Fibroblast of mammary gland (primary cell): Measurements from ENCODE around the gene ANO1.
"Not testable (repeated sequence)": the region's sequence is repeated elsewhere in the genome, so short reads cannot be mapped to it uniquely, and the experiment has no call there.

Source experiments
- DNase-seq: peaks from one replicate; pipeline ENCODE4 v3.0.0-alpha.2; 2010; ENCODE audit warnings: low read depth
- H3K4me3 ChIP-seq: 2 replicates; pipeline ENCODE4 v1.5.1; 2011; ENCODE audit warnings: low read depth, mild to moderate bottlenecking, low read length, moderate library complexity; ENCODE audit not compliant: control insufficient read depth
- TF ChIP-seq, protein P1 (sequence below): conservative IDR thresholded peaks from 2 replicates; pipeline ENCODE4 v1.5.1; 2011; ENCODE audit warnings: low read depth, low read length, inconsistent platforms; ENCODE audit not compliant: control insufficient read depth, insufficient read depth

The ANO1 gene

DNA sequence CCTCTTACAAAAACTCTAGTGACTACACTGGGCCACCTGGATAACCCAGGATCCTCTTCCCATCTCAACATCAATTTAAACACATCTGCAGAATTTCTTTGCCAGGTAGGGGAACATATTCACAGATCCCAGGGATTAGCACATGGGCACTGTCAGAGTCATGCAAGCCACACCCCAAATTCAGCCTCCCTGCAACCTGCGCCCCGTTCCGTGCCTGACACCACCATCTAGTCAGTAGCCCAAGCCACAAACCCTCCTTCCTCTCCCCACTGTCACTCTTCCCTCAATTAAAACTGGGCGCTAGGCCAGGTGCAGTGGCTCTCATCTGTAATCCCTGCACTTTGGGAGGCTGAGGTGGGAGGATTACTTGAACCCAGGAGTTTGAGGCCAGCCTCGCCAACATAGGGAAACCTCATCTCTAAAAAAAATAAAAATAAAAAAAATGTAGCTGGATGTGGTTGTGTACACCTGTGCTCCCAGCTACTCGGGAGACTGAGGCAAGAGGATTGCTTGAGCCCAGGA is 131.3 kb downstream of the ANO1 start:
- TF ChIP-seq, protein P1, sequence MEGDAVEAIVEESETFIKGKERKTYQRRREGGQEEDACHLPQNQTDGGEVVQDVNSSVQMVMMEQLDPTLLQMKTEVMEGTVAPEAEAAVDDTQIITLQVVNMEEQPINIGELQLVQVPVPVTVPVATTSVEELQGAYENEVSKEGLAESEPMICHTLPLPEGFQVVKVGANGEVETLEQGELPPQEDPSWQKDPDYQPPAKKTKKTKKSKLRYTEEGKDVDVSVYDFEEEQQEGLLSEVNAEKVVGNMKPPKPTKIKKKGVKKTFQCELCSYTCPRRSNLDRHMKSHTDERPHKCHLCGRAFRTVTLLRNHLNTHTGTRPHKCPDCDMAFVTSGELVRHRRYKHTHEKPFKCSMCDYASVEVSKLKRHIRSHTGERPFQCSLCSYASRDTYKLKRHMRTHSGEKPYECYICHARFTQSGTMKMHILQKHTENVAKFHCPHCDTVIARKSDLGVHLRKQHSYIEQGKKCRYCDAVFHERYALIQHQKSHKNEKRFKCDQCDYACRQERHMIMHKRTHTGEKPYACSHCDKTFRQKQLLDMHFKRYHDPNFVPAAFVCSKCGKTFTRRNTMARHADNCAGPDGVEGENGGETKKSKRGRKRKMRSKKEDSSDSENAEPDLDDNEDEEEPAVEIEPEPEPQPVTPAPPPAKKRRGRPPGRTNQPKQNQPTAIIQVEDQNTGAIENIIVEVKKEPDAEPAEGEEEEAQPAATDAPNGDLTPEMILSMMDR, result no peak
- DNase-seq, result no peak
- H3K4me3 ChIP-seq, result no peak overlapping the region

DNA sequence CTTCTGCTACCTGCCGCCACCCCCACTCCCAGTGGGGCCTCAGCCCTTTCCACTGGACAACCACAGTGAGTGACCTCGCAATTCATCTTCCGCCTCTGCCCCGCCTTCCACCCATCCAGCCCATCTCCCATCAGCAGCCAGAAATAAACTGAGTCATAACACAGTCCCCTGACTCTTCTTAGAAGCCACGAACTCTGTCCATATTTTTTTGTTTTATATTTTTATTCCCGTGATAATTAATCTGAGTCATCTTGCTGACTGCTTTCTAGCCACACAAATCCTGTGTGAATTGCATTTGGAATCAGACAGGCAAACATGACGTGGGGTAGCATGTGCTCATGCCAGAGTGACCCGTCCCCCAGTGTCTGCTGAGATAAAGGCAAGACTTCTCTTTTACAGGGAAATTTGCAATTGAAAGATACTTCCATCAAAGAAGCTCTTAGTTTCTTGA is 132.0 kb downstream of the ANO1 start:
- peak; percentile 98 for DNase-seq
- TF ChIP-seq, protein P1, result no peak
- no peak overlapping the region for H3K4me3 ChIP-seq

DNA sequence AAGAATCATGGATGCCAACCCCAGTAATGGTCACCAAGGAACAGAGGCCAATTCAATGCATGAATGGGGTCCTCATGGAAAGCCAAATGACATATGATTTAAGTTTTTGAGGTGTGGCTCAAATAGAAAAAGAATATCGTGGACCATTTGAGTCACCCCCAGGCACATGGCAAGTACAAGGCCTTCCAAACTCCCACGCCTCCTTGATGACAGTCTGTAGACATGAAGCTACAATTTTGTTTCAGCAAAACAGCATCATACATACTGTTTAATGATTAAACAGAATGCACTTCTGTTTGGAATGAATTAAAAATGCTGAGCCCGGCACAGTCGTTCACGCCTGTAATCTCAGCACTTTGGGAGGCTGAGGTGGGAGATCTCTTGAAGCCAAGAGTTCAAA is 132.4 kb downstream of the ANO1 start:
- peak; percentile 82 for DNase-seq
- H3K4me3 ChIP-seq, result no peak overlapping the region
- TF ChIP-seq, protein P1, result no peak

DNA sequence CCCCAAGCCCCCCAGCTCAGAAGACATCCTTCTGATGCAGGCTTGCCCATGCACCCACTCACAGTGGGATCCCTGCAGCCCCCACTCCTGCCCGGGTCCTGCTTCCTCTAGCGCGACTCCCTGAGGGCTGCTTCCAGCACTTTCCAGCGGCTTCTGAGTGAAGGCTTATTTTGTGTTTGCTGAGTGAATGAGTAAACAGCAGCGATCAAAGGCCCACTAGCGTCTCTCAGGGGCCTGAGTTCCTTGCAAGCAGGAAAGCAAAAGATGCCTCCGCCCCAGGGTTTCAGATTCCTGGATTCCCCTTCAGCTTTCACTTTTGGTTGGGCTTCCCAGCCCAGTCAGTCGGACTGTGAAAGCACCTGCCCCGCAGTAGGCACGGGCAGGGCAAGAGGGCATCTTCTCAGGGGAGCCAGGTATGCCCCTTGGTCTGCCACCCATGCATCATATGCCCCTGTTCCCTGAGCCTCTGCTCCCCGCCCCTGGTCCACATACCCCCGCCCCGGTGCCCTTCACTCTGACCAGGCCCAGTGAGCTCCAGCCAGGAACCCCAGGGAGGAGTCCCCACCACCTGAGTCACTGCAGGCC is 134.2 kb downstream of the ANO1 start:
- TF ChIP-seq, protein P1, result no peak
- DNase-seq, result no peak
- H3K4me3 ChIP-seq, result no peak overlapping the region

DNA sequence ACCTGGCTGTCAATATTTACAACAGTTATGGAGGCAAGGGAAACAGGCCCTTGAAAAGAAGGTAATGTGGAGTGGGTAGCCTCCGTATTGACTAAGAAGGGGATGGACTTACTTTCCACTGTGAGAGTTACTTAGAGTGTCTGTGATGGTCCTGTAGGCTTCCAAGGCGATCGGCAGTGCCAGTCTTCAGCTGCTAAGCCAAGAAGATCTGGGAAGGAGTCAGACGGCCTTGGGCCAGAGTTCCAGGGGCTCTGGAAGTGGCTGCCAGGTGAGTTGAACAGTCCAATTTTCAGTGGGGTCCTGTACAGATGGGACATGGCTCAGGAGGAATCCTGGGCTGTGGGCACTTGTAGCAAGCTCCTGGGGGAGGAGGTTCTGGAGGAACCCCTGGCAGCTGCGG is 139.3 kb downstream of the ANO1 start:
- DNase-seq, H3K4me3 ChIP-seq: not testable (repeated sequence)

DNA sequence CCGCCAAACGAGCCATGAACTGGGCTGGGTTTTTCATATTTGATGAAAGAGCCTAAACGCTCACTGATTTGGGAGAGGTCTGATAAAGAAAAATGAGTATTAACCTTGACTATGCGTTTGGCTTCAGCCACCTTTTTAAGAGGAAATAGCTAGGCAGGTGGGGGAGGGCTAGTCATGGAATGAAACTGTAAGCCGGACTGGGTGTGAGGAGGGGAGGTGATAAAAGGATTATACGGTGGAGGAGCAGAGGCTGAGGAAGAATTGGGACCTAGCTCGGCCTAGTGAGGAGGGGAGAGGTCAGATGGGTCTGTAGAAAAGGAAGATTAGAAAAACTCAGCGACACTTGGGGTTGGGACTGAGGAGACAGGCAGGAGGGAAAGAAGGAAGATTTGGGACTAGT is 140.0 kb downstream of the ANO1 start:
- DNase-seq, H3K4me3 ChIP-seq: not testable (repeated sequence)

DNA sequence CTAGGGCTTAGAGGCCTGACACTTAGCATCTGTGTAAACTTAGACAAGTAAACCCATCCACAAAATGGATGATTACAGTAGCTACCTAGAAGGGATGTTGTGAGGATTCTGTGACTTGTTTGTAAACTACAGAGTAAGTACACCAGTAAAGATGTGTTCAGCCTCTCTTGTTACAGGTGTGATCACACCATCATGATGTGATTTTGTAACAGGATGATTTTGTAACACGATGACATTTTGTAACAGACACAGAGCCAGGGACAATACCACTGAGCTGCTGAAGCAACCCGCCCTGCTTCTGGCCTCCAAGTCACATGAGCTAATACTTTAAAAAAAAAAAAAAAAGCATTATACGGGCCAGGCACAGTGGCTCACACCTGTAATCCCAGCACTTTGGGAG is 142.0 kb downstream of the ANO1 start:
- TF ChIP-seq, protein P1, result no peak
- DNase-seq, result no peak
- no peak overlapping the region for H3K4me3 ChIP-seq

DNA sequence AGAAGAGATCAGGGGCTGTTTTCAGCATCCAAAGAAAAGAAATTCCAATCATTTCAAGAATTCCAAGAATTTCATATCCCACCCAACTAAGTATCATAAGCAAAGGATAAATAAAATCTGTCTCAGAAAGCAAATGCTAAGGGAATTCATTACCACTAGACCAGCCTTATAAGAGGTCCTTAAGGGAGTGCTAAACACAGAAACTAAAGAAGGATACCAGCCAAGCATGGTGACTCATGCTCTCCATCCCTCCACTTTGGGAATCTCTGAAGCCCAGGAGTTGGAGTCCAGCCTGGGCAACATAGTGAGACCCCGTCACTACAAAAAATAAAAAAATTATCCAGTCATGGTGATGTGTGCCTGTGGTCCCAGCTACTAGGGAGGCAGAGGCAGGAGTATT is 142.8 kb downstream of the ANO1 start:
- TF ChIP-seq, protein P1, result no peak
- H3K4me3 ChIP-seq, result no peak overlapping the region
- DNase-seq, result peak; percentile 44
